Naive thymus-derived CD8-positive, alpha-beta T cell (primary cell): ENCODE data around the gene SLC25A1. TPM values are rescaled to one million over a fixed set of nuclear protein-coding genes. Genes with fewer than 3 reads are reported as not detected.
"Not testable (repeated sequence)": the region's sequence is repeated elsewhere in the genome, so short reads cannot be mapped to it uniquely, and the experiment has no call there.

Experiments used
- ATAC-seq, 2 donors: fragments of 150-1000 bp; cut with Tn5 transposase in 1 of 2; sonication (Bioruptor Pico), chemical (Tn5 transposase) in 1 of 2; 1 replicate in 1 of 2; 2 replicates in 1 of 2; pipeline ENCODE4 v1.10.0; 2021; ENCODE audit warnings: mild to moderate bottlenecking in 2 of 2, moderate library complexity in 2 of 2
- POLR2A ChIA-PET: fragments of 350-600 bp; sonication (Branson Sonifier 250); formaldehyde crosslinking; loops from one replicate; lab custom pipeline; 2021; ENCODE audit warnings: antibody characterized with exemption; lab: Charles Lee
- DNase-seq, 10 donors: peaks; one replicate each; pipeline versions ENCODE4 v3.0.0 to v3.0.0-alpha.2; 2020 to 2022
- H3K27ac Mint-ChIP-seq, 10 donors: one replicate each; pipeline ENCODE4 v1.8.0; 2020 to 2022; ENCODE audit warnings: mild to moderate bottlenecking in 10 of 10, mixed read lengths in 10 of 10, moderate library complexity in 4 of 10, inconsistent platforms in 1 of 10
- H3K27me3 Mint-ChIP-seq, 5 donors: one replicate each; pipeline ENCODE4 v1.8.0; 2021 to 2022; ENCODE audit warnings: mixed read lengths in 5 of 5
- H3K36me3 Mint-ChIP-seq, 3 donors: one replicate each; pipeline ENCODE4 v1.8.0; 2020 to 2022; ENCODE audit warnings: mixed read lengths in 3 of 3, mild to moderate bottlenecking in 2 of 3, inconsistent platforms in 1 of 3
- H3K4me1 Mint-ChIP-seq, 4 donors: one replicate each; pipeline ENCODE4 v1.8.0; 2021 to 2022; ENCODE audit warnings: mixed read lengths in 4 of 4
- H3K4me3 Mint-ChIP-seq, 10 donors: one replicate each; pipeline ENCODE4 v1.8.0; 2020 to 2022; ENCODE audit warnings: mild to moderate bottlenecking in 10 of 10, mixed read lengths in 10 of 10, moderate library complexity in 6 of 10, inconsistent platforms in 1 of 10
- H3K9me3 Mint-ChIP-seq, 9 donors: one replicate each; pipeline ENCODE4 v1.8.0; 2020 to 2022; ENCODE audit warnings: mixed read lengths in 9 of 9, mild to moderate bottlenecking in 3 of 9, inconsistent platforms in 1 of 9, moderate library complexity in 1 of 9
- polyA plus RNA-seq, 3 donors: library from polyadenylated mRNA; unstranded; fragments of 300-500 nt; fragmentation: Illumina TruSeq; gene quantifications; one replicate each; pipeline ENCODE4 v1.2.3, GENCODE V29; 2021
- total RNA-seq, 8 experiments: library from RNA in 2 of 8; stranded (reverse) in 2 of 8; gene quantifications; one replicate each; pipeline ENCODE4 v1.2.3 and lab custom pipeline; 2021 to 2026

Gene SLC25A1
- total and polyA plus RNA-seq, 5 experiments from 2014 or later = 32.1 to 57.5 (median 36.3) TPM

- Mint-ChIP-seq H3K27ac (no peak overlapping the region), H3K4me1 (peaks cover 13 to 29% (median 21%) of the 10 kb centered on the region in 4 donors), H3K36me3 (no peaks in the 10 kb centered on the region), H3K9me3 (peaks cover 0 to 4% (median 0%) of the 10 kb centered on the region in 9 donors), H3K27me3 (peaks cover 19 to 57% (median 36%) of the 10 kb centered on the region in 5 donors), H3K4me3 (peak overlapping the region in 1 of 10 donors; percentile 50)
- ATAC-seq (no peak), DNase-seq (no peak)
- POLR2A ChIA-PET = no interaction called here
These were observed 11.2 kb downstream of the SLC25A1 start for GRCh38 chr22:19167106-19167869.

DNA sequence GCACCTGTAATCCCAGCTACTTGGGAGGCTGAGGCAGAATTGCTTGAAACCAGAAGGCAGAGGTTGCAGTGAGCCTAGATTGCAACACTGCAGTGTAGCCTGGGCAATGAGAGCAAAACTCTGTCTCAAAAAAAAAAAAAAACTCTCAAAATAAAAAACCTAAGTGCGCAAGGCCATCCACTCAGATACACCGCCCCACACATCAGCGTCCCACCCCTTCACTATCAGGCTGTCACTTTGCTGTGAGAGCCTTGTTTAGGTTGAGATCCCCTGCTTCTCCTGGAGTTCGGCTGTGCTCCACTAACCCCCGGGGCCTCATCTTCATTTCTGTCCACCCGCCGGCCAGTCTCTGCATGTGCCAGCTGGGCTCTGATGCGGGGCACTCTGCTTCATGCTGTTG lies 12.1 kb downstream of the SLC25A1 start:
- POLR2A ChIA-PET = no interaction called here
- Mint-ChIP-seq H3K9me3 (peaks cover 0 to 4% (median 0%) of the 10 kb centered on the region in 9 donors), H3K27ac (no peak overlapping the region), H3K27me3 (peaks cover 19 to 59% (median 36%) of the 10 kb centered on the region in 5 donors), H3K4me3 (no peak overlapping the region), H3K36me3 (no peaks in the 10 kb centered on the region), H3K4me1 (peaks cover 10 to 24% (median 16%) of the 10 kb centered on the region in 4 donors)
- no peak for ATAC-seq
- DNase-seq = no peak

GRCh38 chr22:19164425-19164824 lies 14.1 kb downstream of the SLC25A1 start:
- Mint-ChIP-seq H3K27me3 (peaks cover 19 to 57% (median 33%) of the 10 kb centered on the region in 5 donors), H3K4me3 (no peak overlapping the region), H3K9me3 (peaks cover 0 to 4% (median 0%) of the 10 kb centered on the region in 9 donors), H3K36me3 (no peaks in the 10 kb centered on the region), H3K4me1 (peaks cover 3 to 8% (median 4%) of the 10 kb centered on the region in 4 donors), H3K27ac (peak overlapping the region in 1 of 10 donors; percentile 18)
- POLR2A ChIA-PET = interaction anchor here (1.1 kb wide), 1 partner anchor 16 kb away, joined by 3 read pairs; no protein-coding TSS in a partner anchor
- no peak for ATAC-seq
- no peak for DNase-seq

DNA sequence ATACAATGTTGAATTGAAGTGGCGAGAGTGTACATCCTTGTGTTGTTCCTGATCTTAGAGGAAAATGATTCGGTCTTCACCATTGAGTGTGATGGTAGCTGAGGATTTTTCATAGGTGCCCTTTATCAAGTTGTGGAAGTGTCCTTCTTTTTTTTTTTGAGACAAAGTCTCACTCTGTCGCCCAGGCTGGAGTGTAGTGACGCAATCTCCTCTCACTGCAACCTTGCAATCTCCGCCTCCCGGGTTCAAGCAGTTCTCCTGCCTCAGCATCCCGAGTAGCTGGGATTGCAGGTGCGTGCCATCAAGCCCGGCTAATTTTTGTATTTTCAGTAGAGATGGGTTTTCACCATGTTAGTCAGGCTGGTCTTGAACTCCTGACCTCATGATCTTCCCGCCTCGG lies 19.9 kb downstream of the SLC25A1 start:
- DNase-seq, H3K4me3 Mint-ChIP-seq, H3K36me3 Mint-ChIP-seq, H3K9me3 Mint-ChIP-seq, H3K4me1 Mint-ChIP-seq, ATAC-seq, H3K27ac Mint-ChIP-seq: not testable (repeated sequence)
- POLR2A ChIA-PET = interaction anchor here (0.6 kb wide), 1 partner anchor 442 kb away, joined by 4 read pairs; no protein-coding TSS in a partner anchor
- H3K27me3 Mint-ChIP-seq = peaks cover 4 to 49% (median 16%) of the 10 kb centered on the region in 5 donors

DNA sequence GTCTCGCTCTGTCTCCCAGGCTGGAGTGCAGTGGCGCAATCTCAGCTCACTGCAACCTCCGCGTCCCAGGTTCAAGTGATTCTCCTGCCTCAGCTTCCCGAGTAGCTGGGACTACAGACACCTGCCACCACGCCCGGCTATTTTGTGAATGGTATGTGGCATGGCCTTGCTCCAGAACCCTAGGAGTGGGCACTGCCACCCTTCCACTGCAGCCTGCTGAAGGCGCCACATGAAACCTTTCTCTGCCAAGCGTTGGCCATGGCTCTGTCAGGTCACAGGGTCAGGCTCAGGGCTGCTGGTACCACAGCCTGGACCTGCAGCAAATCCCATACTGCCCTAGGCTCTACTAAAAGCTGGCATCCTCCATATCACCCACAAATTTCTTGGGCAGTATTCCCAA lies 22.4 kb downstream of the SLC25A1 start:
- H3K4me3 Mint-ChIP-seq, ATAC-seq, DNase-seq, H3K27ac Mint-ChIP-seq, H3K9me3 Mint-ChIP-seq, POLR2A ChIA-PET, H3K36me3 Mint-ChIP-seq: not testable (repeated sequence)
- H3K4me1 Mint-ChIP-seq = peaks cover 3 to 10% (median 5%) of the 10 kb centered on the region in 4 donors
- H3K27me3 Mint-ChIP-seq = peaks cover 20 to 59% (median 29%) of the 10 kb centered on the region in 5 donors

GRCh38 chr22:19152942-19153883 lies 25.3 kb downstream of the SLC25A1 start:
- POLR2A ChIA-PET = no interaction called here
- Mint-ChIP-seq H3K36me3 (peaks cover 0 to 9% (median 8%) of the 10 kb centered on the region in 3 donors), H3K27me3 (peaks cover 21 to 57% (median 32%) of the 10 kb centered on the region in 5 donors), H3K4me3 (peak overlapping the region in 1 of 10 donors; percentile 28), H3K27ac (no peak overlapping the region), H3K9me3 (peaks cover 0 to 10% (median 0%) of the 10 kb centered on the region in 9 donors), H3K4me1 (peaks cover 7 to 15% (median 9%) of the 10 kb centered on the region in 4 donors)
- DNase-seq (no peak), ATAC-seq (no peak)

DNA sequence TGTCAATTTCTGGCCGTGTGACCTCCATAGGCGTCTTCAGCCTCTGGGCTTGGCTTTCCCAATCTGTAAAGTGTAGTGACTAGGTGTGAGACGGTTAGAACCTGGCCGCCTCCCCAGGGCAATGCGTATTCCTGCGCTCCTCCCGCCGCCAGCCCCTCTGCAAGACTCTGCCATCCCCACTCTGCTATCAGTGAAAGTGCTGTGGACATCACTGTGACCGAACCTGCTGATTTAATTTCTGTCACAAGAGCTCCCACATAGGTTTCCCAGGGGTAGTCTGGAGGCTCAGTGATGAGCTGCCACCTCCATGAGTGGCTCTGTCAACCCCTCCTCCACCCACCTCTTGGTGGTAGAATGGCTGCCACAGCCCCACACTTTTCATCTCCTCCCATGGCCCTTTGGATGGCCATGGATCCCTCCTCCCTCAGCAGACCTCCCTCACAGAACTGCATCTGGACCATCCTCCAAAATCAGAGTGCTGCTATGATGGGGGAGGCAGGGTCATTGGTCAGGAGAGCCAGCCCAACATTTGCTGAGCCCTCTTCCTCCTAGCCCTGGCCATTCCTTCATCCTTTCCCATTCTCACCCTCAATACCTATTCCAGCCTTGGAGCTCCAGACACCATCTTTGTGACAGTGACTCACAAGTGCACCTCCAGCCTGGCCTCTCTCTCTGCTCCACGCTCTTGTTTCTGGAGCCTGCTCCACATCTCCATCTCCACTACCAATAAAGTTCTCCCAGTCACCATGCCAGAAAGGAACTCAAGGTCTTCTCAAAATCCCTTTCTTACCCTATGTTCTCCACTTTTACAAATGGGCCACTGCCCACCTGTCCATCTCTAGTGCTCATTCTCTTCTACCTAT lies 27.0 kb downstream of the SLC25A1 start:
- H3K27me3 Mint-ChIP-seq = peaks cover 21 to 64% (median 37%) of the 10 kb centered on the region in 5 donors
- H3K4me3 Mint-ChIP-seq = peak overlapping the region in 9 of 10 donors; percentile 50 to 92 (median 75)
- POLR2A ChIA-PET = interaction anchor here (0.7 kb wide), 1 partner anchor 334 kb away, joined by 5 read pairs; no protein-coding TSS in a partner anchor

GRCh38 chr22:19150482-19151328 lies 27.8 kb downstream of the SLC25A1 start:
- POLR2A ChIA-PET = no interaction called here
- Mint-ChIP-seq H3K27me3 (peaks cover 21 to 59% (median 40%) of the 10 kb centered on the region in 5 donors), H3K9me3 (peaks cover 0 to 10% (median 0%) of the 10 kb centered on the region in 9 donors), H3K4me3 (peak overlapping the region; percentile 42 to 92 (median 73)), H3K36me3 (peaks cover 0 to 9% (median 8%) of the 10 kb centered on the region in 3 donors), H3K27ac (no peak overlapping the region), H3K4me1 (peaks cover 7 to 15% (median 10%) of the 10 kb centered on the region in 4 donors)
- ATAC-seq (no peak), DNase-seq (no peak)

More for the DNA sequence above, 27.0 kb downstream of the SLC25A1 start:
- ATAC-seq = no peak
- no peak for DNase-seq
- Mint-ChIP-seq H3K4me1 (peaks cover 7 to 15% (median 10%) of the 10 kb centered on the region in 4 donors), H3K27ac (no peak overlapping the region), H3K9me3 (peaks cover 0 to 10% (median 0%) of the 10 kb centered on the region in 9 donors), H3K36me3 (peaks cover 0 to 9% (median 8%) of the 10 kb centered on the region in 3 donors)

GRCh38 chr22:19149991-19150390 lies 28.5 kb downstream of the SLC25A1 start, which contains the start of gene GSC2:
GSC2 (minus strand) TSS chr22:19150292; CDS start chr22:19150283, 9 bp downstream.
- H3K27me3 Mint-ChIP-seq = peaks cover 21 to 52% (median 40%) of the 10 kb centered on the region in 5 donors
- DNase-seq (no peak), ATAC-seq (peak; percentile 13 to 23)
- H3K27ac Mint-ChIP-seq = no peak within 1 kb of the TSS
- POLR2A ChIA-PET = no interaction called here
- peaks cover 0 to 10% (median 0%) of the 10 kb centered on the region in 9 donors for H3K9me3 Mint-ChIP-seq
- peaks cover 0 to 9% (median 8%) of the 10 kb centered on the region in 3 donors for H3K36me3 Mint-ChIP-seq
- H3K4me3 Mint-ChIP-seq = peak within 1 kb of the TSS; percentile 42 to 92 (median 73)
- H3K4me1 Mint-ChIP-seq = peaks cover 7 to 15% (median 10%) of the 10 kb centered on the region in 4 donors

DNA sequence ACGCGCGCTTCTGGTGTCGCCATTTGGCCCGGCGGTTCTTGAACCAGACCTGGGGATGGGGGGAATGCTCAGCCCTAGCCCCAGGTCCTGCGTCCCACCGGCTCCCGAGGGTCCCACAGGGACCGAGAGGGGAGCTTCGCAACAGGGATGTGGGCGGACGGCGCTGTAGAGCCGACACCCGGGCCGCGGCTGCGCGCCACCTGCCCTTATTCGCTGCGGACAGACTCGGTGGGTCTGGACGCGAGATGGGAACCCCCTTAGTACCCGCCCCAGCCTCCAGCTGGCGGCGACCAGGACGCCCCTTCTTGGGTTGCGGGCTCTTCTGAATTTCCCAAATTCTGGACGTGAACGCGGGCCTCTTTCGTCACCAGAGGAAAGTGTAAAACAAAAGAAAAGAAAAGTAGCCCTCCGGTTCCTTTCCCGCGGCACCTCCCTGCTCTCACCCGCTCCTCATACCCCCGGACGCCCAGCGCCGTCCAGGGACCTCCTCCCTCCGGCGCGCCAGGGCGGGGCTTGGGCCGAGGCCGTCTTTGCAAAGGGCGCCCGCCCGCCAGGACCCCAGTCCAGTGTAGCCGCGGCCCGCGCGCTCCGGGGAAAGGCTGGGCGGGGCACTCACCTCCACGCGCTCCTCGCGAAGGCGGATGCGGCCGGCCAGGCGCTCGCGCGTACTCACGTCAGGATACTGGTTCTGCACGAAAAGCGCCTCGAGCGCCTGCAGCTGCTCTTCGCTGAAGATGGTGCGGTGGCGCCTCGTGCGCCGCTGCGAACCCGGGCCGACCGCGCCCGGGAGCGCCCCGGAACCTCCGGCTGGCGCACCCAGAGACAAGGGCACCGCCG lies 29.3 kb downstream of the SLC25A1 start:
- peak overlapping the region; percentile 7 to 72 (median 60) for H3K4me3 Mint-ChIP-seq
- POLR2A ChIA-PET = interaction anchor here (0.7 kb wide), 1 partner anchor 15 kb away, joined by 3 read pairs; no protein-coding TSS in a partner anchor
- peaks cover 0 to 10% (median 0%) of the 10 kb centered on the region in 9 donors for H3K9me3 Mint-ChIP-seq
- DNase-seq (peak in 5 of 10 donors; percentile 18 to 50 (median 37)), ATAC-seq (peak; percentile 27 to 42)
- peaks cover 12 to 22% (median 15%) of the 10 kb centered on the region in 4 donors for H3K4me1 Mint-ChIP-seq
- peaks cover 0 to 9% (median 8%) of the 10 kb centered on the region in 3 donors for H3K36me3 Mint-ChIP-seq
- H3K27me3 Mint-ChIP-seq = peaks cover 21 to 47% (median 36%) of the 10 kb centered on the region in 5 donors
- H3K27ac Mint-ChIP-seq = no peak overlapping the region
